Heart right ventricle (tissue), 16 donors: ENCODE results near the gene UQCRFS1. TPM values are rescaled to one million over a fixed set of nuclear protein-coding genes. Genes with fewer than 3 reads are reported as not detected.
"Not testable (repeated sequence)": the region's sequence is repeated elsewhere in the genome, so short reads cannot be mapped to it uniquely, and the experiment has no call there.

Source experiments
- ATAC-seq, 8 donors: fragments of 200-7000 bp; cut with Tn5 transposase; one replicate each; pipeline ENCODE4 v1.9.1; 2020; ENCODE audit warnings: mild to moderate bottlenecking in 8 of 8, moderate library complexity in 8 of 8, moderate number of reproducible peaks in 1 of 8
- DNase-seq, 2 donors: peaks; one replicate each; pipeline ENCODE4 v3.0.0-alpha.2; 2020
- H3K27ac ChIP-seq, 10 donors: fragments of 200-600 bp; sonication (generic) in 2 of 10; one replicate each; pipeline versions ENCODE4 v1.5.0 to v1.8.0; 2020 to 2022; ENCODE audit warnings: mild to moderate bottlenecking in 3 of 10
- H3K27me3 ChIP-seq, 7 donors: fragments of 200-600 bp; one replicate each; pipeline ENCODE4 v1.8.0; 2021 to 2022; ENCODE audit warnings: mild to moderate bottlenecking in 2 of 7
- H3K36me3 ChIP-seq, 9 donors: fragments of 200-600 bp; sonication (generic) in 1 of 9; one replicate each; pipeline versions ENCODE4 v1.5.0 to v1.8.0; 2020 to 2022; ENCODE audit warnings: mild to moderate bottlenecking in 2 of 9
- H3K4me1 ChIP-seq, 9 donors: fragments of 200-600 bp; sonication (generic) in 1 of 9; one replicate each; pipeline versions ENCODE4 v1.5.0 to v1.8.0; 2020 to 2022; ENCODE audit warnings: mild to moderate bottlenecking in 4 of 9
- H3K4me3 ChIP-seq, 10 donors: fragments of 200-600 bp; sonication (generic) in 2 of 10; one replicate each; pipeline versions ENCODE4 v1.5.0 to v1.8.0; 2020 to 2022; ENCODE audit warnings: mild to moderate bottlenecking in 7 of 10, moderate library complexity in 2 of 10
- H3K9me3 ChIP-seq, 11 donors: fragments of 200-600 bp in 10 of 11; sonication (generic) in 2 of 11; one replicate each; pipeline versions ENCODE4 v1.5.0 to v1.8.0; 2013 to 2022; ENCODE audit warnings: mild to moderate bottlenecking in 2 of 11, control low read depth in 1 of 11, moderate library complexity in 1 of 11
- CTCF ChIP-seq, 9 donors: fragments of 200-600 bp; sonication (generic) in 2 of 9; IDR thresholded peaks; one replicate each; pipeline versions ENCODE4 v1.5.0 to v1.8.0; 2021 to 2022; ENCODE audit warnings: antibody characterized with exemption in 9 of 9, mild to moderate bottlenecking in 5 of 9, moderate library complexity in 1 of 9
- WGBS, 2 donors: extraction: QIAGEN DNeasy Blood & Tissue Kit; methylation state at CpG; one replicate each; pipeline ENCODE4 v1.1.7; 2013; ENCODE audit warnings: inconsistent platforms in 1 of 2; 5-methylcytosine and 5-hydroxymethylcytosine counted together
- intact Hi-C, 10 donors: fragments of 100-400 bp; cut with DNase I; formaldehyde crosslinking; loops; one replicate each; pipeline versions ENCODE4 v1.11.1 to v1.14.2; 2022
- polyA plus RNA-seq, 2 donors: library from polyadenylated mRNA; stranded (reverse); fragments of 200-250 nt; gene quantifications; one replicate each; pipeline ENCODE4 v1.2.3, GENCODE V29; 2013
- total RNA-seq, 10 donors: library from RNA; stranded (reverse); fragmentation: NEBNext Ultra II Directional in 3 of 10; extraction: Animal tissue kit (Norgen Biotek cat#: 25700) in 3 of 10; gene quantifications; one replicate each; pipeline versions ENCODE4 v1.2.1 to v1.2.4, GENCODE V29; 2021 to 2023
- donor health status: Arrhythmogenic right ventricular cardiomyopathy.
- donor health status: ischemic (EF 13 %, LVEDD 7.1; RV severe dilation, severe dysfunction).
- donor health status: healthy with polysubstance abuse.
- donor health status: DM: no; HTN: yes; CAD: no.
- donor health status: DM: no; HTN: no; CAD: no.
- donor health status: ischemic (EF 25% LVEDD 6.9; RV normal size, moderate dysfunction).
- donor health status: ischemic (EF 25% LVEDD 5.7; RV mildly dilated, moderate dysfunction).
- donor health status: healthy.
- donor health status: DM: yes; HTN: yes; CAD: no.
- donor health status: Ischemic cardiomyopathy.
- donor health status: ischemic (EF 35%, LVEDD 5.7; RV mildly dilated, moderate dysfunction).
- donor health status: nonischemic (EF 11% LVEDD 7.7; RV severe dilation, severe dysfunction).
- donor health status: DM: yes; HTN: yes; CAD: no.
- donor health status: PGD.
- donor health status: ischemic (EF 29% LVEDD 5.4; RV normal size, mild dysfunction).
- donor health status: nonischemic (EF 23%, LVEDD 6.1; RV moderate dilation, normal function).

Gene UQCRFS1
- total and polyA plus RNA-seq, 12 donors: 18.7 to 200 (median 157) TPM

DNA sequence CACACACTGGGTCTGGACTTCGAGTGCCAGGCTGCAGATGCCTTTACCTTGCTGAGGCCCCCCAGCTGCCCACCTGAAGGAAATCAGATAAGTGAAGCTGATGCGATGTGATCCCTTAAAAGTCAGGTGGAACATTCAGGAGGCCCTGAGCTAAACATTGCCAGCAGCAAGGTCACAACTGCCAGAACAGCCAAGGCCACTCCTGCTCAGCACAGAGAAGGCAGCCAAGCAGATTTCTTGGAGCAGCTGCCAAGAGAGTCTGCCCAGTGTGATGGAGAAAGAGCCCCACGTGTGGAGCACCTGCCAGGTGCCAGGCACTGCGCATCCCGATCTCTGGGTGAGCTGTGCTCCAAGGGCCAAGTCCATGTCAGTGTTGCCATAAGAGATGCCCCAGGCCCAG lies 20.6 kb upstream of the UQCRFS1 start:
- ATAC-seq: no peak

GRCh38 chr19:29232315-29232852 lies 19.4 kb upstream of the UQCRFS1 start:
- Histone ChIP-seq H3K4me3 (no peak overlapping the region), H3K27ac (no peak overlapping the region), H3K36me3 (no peaks in the 10 kb centered on the region), H3K4me1 (no peaks in the 10 kb centered on the region), H3K9me3 (peaks cover 0 to 18% (median 9%) of the 10 kb centered on the region in 11 donors), H3K27me3 (peaks cover 0 to 9% (median 0%) of the 10 kb centered on the region in 7 donors)
- no peak for TF ChIP-seq CTCF (IDR thresholded peaks at IDR 0.05)
- intact Hi-C loops: no loop called here
- no peak for ATAC-seq
- 79 to 84% methylated on average over 3 of the region's 3 CpGs for WGBS, 2 donors
- no peak for DNase-seq

More for the DNA sequence above, 20.6 kb upstream of the UQCRFS1 start:
- no peak for DNase-seq
- 61 to 72% methylated on average over 5 of the region's 5 CpGs for WGBS, 2 donors
- Histone ChIP-seq H3K9me3 (peaks cover 0 to 19% (median 9%) of the 10 kb centered on the region in 11 donors), H3K27me3 (peaks cover 0 to 9% (median 0%) of the 10 kb centered on the region in 7 donors), H3K27ac (no peak overlapping the region), H3K4me3 (no peak overlapping the region), H3K36me3 (no peaks in the 10 kb centered on the region), H3K4me1 (no peaks in the 10 kb centered on the region)
- no peak for TF ChIP-seq CTCF (IDR thresholded peaks at IDR 0.05)
- intact Hi-C loops: no loop called here

GRCh38 chr19:29231306-29231705 lies 18.4 kb upstream of the UQCRFS1 start:
- intact Hi-C loops, H3K4me1 ChIP-seq, H3K9me3 ChIP-seq, DNase-seq, ATAC-seq, H3K27ac ChIP-seq, H3K27me3 ChIP-seq, H3K36me3 ChIP-seq, H3K4me3 ChIP-seq: not testable (repeated sequence)
- 77 to 88% methylated on average over 4 to 5 of the region's 6 CpGs for WGBS, 2 donors

GRCh38 chr19:29217616-29218015 lies 4.7 kb upstream of the UQCRFS1 start:
- intact Hi-C loops: no loop called here
- Histone ChIP-seq H3K9me3 (no peaks in the 10 kb centered on the region), H3K27me3 (peaks cover 0 to 43% (median 12%) of the 10 kb centered on the region in 7 donors), H3K4me3 (no peak overlapping the region), H3K4me1 (peaks cover 0 to 6% (median 0%) of the 10 kb centered on the region in 9 donors), H3K36me3 (peaks cover 0 to under 1% (median 0%) of the 10 kb centered on the region in 9 donors), H3K27ac (no peak overlapping the region)
- no peak for TF ChIP-seq CTCF (IDR thresholded peaks at IDR 0.05)
- ATAC-seq: no peak
- WGBS, 2 donors: 42 to 48% methylated on average over 7 of the region's 7 CpGs
- no peak for DNase-seq

GRCh38 chr19:29216021-29216420 lies 3.1 kb upstream of the UQCRFS1 start:
- no peak for TF ChIP-seq CTCF (IDR thresholded peaks at IDR 0.05)
- ATAC-seq (no peak), DNase-seq (no peak)
- H3K4me1 ChIP-seq: peaks cover 6 to 17% (median 12%) of the 10 kb centered on the region in 9 donors
- no peak overlapping the region for H3K4me3 ChIP-seq
- no peak overlapping the region for H3K27ac ChIP-seq
- intact Hi-C loops: no loop called here
- H3K9me3 ChIP-seq: no peaks in the 10 kb centered on the region
- WGBS, 2 donors: 69 to 75% methylated on average over 4 of the region's 4 CpGs
- peaks cover 0 to 28% (median 0%) of the 10 kb centered on the region in 7 donors for H3K27me3 ChIP-seq
- H3K36me3 ChIP-seq: peaks cover 0 to 4% (median 0%) of the 10 kb centered on the region in 9 donors
